Sciatic nerve (tissue), 2 donors: Measurements from ENCODE around the gene LBX2. TPM values are rescaled to one million over a fixed set of nuclear protein-coding genes. Genes with fewer than 3 reads are reported as not detected.
A peak's percentile ranks its signal among the peaks of the same experiment; 100 is the strongest.

Experiments
- ATAC-seq: fragments of 200-7000 bp; cut with Tn5 transposase; one replicate; pipeline ENCODE4 v1.9.1; 2020; ENCODE audit warnings: mild to moderate bottlenecking, moderate library complexity
- DNase-seq: peaks from one replicate; pipeline ENCODE4 v3.0.0-alpha.2; 2020; ENCODE audit warnings: low spot score
- intact Hi-C: fragments of 100-400 bp; cut with DNase I; formaldehyde crosslinking; loops from one replicate; pipeline ENCODE4 v1.14.2; 2022
- total RNA-seq: library from RNA; stranded (reverse); fragmentation: NEBNext Ultra II Directional; extraction: Animal tissue kit (Norgen Biotek cat#: 25700); gene quantifications from one replicate; pipeline ENCODE4 v1.2.1, GENCODE V29; 2021
- donor health status: DM: no; HTN: no; CAD: no.
- donor health status: DM: no; HTN: no; CAD: no.

Gene LBX2, protein sequence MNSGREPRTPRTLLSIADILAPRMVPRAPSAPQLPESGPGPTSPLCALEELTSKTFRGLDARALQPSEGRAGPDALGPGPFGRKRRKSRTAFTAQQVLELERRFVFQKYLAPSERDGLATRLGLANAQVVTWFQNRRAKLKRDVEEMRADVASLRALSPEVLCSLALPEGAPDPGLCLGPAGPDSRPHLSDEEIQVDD
- total RNA-seq = 0.53 TPM

DNA sequence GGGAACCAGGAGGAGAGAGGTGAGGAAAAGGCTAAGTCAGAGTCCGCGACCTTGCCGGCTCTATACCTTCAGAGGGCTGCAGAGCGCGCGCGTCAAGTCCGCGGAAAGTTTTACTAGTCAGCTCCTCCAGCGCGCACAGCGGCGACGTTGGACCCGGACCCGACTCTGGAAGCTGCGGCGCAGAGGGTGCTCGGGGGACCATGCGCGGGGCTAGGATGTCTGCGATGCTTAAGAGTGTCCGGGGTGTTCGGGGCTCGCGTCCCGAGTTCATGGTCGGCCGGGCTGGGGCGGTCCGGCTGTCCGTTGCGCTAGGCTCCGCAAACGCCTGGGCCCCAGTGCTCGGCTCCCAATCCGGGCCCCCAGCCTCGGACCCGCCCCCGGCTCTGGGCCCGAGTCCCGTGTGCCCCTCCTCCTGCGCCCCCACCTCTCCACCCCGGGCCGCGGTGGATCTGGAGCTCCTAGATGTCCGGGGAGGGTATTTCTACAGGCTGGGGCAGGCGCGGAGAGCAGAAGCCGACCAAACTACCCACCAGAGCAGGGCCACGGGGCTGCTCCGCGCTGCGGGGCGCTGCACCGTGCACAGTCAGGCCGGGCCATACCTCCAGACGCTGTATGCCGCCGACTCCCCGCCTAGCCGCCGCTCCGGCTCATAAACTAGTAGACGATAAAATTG lies at the start of gene LBX2:
TSS of gene LBX2 (minus strand) at position 337 of the 673 bp plus-strand sequence. CDS start at position 271, 66 bp downstream.
- DNase-seq = no peak

DNA sequence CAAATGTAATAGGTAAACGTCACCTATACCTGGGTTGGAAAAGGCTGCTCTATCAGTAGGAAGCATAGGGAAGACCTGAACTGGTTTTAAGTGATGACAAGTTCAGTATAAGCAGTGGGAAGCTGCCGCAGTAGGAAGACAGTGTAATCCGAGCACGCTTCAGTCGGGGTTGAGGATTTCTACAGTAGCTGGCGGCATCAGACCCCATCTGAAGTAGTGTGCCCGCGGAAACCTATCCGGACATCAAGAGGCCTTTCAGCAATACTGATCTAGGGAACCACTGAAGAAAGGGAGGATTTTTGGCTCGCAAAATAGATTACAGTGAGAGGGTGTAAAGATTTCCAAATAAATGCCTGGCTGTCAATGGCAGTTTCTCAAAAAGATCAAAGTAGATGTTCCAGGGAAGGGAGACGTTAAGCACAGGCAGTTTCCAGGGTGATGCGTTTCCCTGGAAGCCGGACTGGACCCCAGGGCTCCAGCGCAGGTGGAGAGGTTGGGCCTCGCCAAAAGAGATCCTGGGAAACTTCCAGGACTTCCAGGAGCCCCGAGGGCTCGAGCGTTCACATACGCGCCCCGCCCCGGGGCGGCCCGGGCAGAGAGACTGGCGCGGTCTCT lies 49.0 kb upstream of the LBX2 start:
- intact Hi-C loops = no loop called here
- ATAC-seq = peak; percentile 13
- DNase-seq = no peak

More for the DNA sequence above, at the start of gene LBX2:
- intact Hi-C loops = no loop called here
- ATAC-seq = no peak

DNA sequence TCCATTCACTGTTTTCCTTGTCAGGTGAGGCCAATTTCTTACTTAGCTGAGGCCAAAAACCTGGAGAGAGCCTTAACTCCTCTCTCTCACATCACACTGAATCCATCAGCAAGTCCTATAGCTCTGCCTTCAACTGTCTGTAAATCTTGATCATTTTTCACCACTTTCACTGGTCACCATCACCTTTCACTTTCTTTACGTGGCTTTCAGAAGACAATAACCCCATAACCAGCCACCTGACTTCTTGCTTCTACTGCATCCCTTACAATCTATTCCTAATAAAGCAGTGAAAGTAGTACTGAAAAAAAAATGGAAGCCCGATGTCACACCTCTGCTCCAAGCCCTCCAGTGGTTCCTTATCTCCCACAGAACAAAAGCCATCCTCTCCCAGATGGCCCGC lies 46.6 kb upstream of the LBX2 start:
- intact Hi-C loops = no loop called here
- ATAC-seq = no peak
- no peak for DNase-seq

DNA sequence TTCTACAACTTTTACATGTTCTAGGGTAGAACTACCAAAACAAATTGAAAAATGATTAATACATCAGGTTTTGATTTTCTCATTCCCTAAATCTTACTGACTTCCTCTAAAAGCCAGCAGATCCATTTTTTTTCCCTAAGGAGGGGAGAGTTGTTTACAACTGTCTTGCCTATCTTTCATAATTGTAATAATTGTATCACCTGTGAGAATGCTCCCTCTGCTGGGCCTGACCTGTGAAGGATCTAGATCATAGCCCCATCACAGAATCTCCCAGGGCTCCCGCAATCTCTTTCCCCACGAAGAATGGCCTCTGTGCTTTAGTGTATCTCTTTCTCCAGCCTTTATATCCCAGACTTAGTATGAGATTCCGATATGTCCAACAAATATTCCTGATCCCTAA lies 45.2 kb upstream of the LBX2 start:
- DNase-seq (no peak), ATAC-seq (no peak)
- intact Hi-C loops = no loop called here

DNA sequence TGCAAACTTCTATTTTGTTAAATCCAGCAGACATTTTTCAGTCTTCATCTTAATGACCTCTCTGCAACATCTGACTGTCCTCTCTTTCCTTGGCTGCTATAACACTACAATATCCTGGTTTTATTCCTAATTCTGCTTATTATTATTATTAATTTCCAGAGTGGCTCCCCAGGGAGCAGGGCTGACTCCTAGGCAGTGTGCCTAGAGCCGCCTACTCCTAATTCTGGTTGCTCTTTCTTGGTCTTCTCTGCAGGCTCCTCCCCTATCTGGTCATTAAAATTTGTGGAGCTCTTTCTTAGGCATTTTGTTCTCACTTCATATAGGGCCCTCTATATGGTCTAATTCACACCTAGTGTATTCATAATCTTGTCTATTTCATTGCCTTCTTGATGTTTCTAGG lies 43.6 kb upstream of the LBX2 start:
- intact Hi-C loops = no loop called here
- no peak for ATAC-seq
- DNase-seq = no peak

DNA sequence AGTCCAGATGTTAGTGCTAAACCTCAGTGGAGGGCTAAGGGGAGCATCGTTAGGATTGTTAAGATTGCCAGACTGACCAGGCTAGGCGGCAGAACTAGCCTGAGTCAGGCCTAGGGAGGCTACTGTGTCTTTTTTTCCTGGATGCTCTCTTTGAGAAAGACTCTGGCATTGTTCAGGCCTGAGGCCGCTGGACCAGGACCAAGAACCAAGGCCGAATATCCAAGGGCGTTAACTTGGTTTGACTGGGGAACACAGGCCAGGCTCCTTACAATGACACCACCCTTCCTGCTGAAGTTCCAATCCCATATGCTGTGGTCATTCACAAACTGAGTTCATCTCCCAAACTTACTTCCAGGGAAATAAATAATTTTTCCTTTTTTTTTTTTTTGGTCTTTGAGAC lies 40.9 kb upstream of the LBX2 start:
- no peak for DNase-seq

DNA sequence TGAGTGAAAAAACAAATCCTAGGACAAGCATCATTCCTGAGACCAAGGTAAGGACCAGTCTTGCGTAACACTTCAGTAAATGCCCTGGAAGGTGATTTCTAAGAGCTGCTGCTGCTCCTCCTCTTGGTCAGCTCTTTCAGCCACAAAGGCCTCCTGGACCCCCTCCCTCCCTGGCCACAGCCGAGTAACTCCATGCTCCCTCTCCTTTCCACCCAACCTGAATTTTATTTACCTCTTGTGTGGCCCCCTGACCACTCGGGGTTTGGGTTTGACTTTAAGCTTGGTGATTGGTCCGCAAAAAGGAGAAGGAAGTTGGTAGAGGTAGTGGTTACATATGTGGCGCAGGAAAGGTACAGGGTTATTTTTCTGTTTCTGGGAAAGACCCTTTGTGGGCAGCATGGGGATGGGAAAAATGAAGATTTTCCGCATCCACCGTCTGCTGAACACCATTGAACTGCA lies 39.5 kb upstream of the LBX2 start:
- DNase-seq (no peak), ATAC-seq (no peak)
- intact Hi-C loops = no loop called here

More for the DNA sequence above, 40.9 kb upstream of the LBX2 start:
- intact Hi-C loops = no loop called here
- ATAC-seq = peak; percentile 62

DNA sequence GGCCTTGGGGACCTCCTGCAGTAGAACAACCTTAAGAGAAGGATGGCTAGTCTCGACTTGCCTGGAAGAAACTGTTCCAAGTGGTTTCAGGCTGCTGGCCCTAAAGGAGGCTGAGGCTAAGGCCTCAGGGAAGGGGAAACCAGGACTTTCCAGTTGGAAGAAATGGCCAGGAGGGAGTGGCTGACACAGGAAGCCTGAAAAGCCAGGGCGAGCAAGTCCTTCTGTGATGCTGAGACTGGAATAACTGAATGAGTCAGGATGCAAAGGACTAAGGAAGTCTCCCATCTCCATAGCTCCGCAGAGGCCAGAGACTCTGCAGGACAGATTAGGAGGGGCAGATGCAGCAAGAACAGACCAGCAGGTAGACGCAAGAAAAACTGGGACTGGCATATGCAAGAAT lies 37.7 kb upstream of the LBX2 start:
- DNase-seq = no peak
- intact Hi-C loops = no loop called here
- no peak for ATAC-seq

DNA sequence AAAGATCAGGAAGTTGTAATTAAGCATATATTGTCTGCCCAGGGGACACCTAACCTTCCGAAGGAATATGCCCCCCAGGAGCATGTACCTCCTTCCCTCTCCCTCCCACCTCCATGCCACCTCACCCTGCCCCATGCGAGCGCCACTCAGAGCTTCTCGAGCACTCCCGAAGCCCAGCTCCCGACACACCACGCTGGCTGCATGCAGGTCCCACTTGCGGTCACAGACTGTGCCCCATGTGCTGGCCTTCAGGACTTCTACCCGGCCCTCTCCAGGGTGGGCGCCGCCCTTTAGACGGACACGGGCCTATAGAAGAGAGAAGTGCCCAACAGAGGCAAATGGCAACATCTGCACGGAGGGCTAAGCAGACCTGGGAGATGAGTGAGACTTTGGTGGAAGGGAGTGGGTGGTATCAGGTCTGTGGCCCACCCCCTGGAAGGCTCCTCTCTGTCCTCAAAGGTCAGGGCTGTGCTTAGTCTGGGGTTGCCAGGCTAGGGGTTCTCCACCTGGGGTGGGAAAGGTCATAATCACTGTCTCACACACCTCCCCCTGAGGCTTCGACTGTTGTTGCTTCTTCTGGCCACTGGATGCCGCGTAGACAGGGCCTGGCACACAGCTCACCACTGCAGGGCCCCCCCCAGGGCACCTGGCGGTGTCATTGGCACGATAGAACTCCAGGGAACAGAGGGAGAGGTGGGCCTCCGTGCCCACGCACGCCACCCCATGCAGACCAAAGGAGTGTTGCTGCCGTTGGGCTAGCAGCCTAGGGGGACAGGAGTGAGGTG lies 37.0 kb upstream of the LBX2 start:
- no peak for ATAC-seq
- intact Hi-C loops = no loop called here
- DNase-seq = no peak

DNA sequence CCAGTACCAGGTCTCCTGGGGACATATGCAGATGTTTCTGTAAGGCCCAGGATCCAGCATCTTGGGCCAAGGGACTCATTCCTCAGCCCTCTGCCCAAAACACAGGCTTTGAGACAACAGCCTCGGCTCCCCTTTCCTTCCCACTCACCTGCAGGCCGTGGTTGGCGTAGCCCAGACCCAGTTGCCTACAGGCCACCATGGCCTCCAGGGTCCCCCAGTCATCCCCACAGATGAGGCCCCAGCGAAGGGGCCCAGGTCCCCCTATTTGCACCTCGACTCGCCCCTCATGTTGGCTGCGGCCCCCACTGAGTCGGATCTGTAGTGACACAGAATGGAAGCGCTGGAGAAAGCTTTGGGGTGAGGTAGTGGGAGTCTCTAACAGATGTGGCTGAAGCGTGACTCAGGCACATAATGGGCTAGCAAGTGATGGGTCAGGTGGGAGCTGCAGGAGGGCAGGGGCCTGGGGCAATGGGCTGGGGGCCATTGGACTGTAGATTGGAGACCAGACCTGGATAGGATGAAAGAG lies 36.1 kb upstream of the LBX2 start:
- ATAC-seq (no peak), DNase-seq (no peak)
- intact Hi-C loops = no loop called here

DNA sequence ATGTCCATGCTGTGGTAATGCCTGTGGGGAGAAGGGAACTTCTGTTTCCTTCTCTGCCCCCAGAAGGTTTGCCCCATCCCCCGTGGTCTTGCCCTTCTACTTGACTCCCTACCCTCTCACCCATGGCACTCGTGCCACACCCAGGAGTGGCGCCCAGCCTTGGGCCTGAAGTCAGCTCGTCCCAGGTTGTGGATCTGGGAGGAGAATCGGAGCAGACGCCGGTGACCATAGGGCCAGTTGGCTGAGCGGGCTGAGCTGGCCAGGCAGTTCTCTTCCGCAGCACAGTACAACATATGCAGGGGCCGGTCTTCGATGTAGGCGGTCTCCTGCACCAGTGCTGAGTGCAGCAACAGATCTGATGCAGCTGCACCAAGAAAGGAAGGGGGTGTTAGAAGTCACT lies 35.0 kb upstream of the LBX2 start:
- ATAC-seq (no peak), DNase-seq (no peak)
- intact Hi-C loops = no loop called here

DNA sequence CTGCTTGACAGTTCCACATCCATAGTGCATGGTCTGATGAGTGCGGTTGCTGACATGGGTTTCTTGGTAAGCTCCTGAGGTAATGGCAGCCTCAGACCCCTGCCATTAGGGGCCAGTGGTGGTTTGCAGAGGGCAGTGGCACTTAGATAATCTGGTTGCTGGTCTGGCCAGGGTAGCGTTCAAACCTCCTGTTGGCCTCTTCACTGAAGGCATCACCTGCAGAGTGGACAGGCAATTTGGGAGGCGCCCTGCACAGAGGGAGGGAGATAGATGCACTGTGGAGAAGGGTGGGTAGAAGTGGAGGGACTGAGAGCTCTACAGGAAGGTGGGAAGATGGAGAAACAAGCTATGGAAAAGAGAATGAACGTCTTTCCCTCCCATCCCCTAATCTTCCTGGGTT lies 34.1 kb upstream of the LBX2 start:
- DNase-seq = no peak
- intact Hi-C loops = no loop called here
- no peak for ATAC-seq

DNA sequence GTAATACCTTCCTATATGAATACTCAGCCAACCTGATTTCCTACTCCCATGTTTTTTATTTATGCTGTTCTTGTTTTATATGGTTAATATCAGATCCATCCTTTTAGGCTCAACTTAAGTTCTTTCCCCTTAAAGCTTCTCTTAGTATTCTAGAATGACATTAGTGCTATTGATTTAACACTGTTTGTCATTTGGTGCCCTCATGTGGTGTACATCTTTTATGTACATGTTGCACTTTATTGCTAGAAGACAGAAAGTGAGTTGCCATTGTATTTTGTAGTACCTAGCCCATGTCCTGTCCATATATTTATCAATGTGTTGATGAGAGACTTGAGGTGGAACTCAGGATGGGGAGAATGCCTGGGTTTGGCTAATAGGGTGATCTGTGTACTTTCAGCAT lies 32.8 kb upstream of the LBX2 start:
- DNase-seq (no peak), ATAC-seq (no peak)
- intact Hi-C loops = no loop called here

DNA sequence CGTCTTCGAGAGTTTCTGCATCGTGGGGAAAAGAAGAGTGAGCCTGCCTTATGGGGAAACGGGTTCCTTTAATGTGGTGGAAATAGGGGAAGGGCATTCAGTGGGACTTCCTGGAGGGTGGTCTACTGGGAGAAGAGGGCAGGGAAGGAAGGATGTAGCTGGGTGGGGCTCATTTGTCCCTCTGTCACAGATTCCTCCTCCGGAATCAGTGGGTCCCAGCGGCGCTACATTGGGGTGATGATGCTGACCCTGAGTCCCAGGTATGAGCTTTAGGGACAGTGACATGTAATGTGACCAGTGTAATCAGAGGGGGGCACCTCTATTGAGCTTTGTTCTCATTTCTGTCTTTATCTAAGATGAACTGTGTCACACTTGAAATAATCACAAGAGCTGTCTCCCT lies 32.3 kb upstream of the LBX2 start:
- no peak for ATAC-seq
- intact Hi-C loops = no loop called here
- DNase-seq = no peak

DNA sequence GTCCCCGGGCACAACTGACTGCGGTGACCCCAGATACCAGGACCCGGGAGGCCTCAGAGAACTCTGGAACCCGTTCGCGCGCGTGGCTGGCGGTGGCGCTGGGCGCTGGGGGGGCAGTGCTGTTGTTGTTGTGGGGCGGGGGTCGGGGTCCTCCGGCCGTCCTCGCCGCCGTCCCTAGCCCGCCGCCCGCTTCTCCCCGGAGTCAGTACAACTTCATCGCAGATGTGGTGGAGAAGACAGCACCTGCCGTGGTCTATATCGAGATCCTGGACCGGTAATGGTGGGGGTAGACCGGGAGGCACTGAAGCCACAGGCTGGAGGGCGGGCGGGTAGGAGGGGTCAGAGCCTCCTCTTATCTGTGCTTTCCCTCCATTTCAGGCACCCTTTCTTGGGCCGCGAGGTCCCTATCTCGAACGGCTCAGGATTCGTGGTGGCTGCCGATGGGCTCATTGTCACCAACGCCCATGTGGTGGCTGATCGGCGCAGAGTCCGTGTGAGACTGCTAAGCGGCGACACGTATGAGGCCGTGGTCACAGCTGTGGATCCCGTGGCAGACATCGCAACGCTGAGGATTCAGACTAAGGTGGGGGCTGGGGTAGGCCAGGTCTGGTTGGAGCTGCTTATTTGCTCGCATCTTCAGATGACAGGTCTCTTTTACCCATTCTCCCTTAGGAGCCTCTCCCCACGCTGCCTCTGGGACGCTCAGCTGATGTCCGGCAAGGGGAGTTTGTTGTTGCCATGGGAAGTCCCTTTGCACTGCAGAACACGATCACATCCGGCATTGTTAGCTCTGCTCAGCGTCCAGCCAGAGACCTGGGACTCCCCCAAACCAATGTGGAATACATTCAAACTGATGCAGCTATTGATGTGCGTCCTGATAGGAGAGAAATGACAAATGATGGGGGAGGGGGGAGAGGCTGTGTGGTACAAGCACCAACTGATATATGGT lies 31.1 kb upstream of the LBX2 start:
- intact Hi-C loops = no loop called here
- DNase-seq (peak; percentile 74), ATAC-seq (peak; percentile 11)

DNA sequence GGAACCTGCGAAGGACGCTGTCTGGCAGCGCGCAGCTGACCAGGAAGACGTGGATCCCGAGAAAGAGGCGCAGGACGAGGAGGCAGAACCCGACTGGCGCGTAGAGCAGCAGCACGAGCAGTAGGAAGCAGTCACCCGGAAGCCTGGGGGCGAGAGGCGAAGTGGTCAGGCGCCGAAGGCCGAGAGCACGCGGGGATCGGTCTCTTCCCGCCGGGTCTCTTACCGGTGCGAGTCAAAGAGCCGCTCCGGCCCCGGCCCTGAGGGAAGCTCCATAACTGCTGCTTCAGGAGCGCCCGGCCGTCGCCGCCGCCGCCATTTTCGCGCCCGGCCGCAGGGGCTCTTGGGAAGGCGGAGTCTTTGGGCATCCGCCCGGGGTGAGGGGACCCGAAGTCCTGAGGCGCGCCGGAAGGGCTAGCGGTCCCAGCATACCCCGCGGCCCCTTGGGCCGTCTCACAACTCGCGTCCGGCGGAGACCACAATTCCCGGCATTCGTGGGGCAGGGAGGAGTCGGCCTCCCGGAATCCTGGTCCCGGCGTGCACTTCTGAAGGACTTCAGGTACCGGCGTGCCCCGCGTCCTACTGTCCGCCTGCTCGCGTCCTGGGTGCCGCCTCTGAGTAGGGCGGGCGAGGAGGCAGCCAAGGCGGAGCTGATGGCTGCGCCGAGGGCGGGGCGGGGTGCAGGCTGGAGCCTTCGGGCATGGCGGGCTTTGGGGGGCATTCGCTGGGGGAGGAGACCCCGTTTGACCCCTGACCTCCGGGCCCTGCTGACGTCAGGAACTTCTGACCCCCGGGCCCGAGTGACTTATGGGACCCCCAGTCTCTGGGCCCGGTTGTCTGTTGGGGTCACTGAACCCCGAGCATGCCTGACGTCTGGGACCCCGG lies 30.2 kb upstream of the LBX2 start, which contains the start of the genes AUP1 and HTRA2:
TSS of gene AUP1 (minus strand) at position 350 of the 882 bp plus-strand sequence. CDS start at position 273, 77 bp downstream.
TSS of gene HTRA2 (plus strand) at position 577 of the 882 bp plus-strand sequence. CDS start at position 651, 74 bp downstream.
- peak; percentile 98 for ATAC-seq
- intact Hi-C loops = no loop called here

More for the DNA sequence above, 30.2 kb upstream of the LBX2 start, which contains the start of the genes AUP1 and HTRA2:
- DNase-seq = peak; percentile 99
